NCI-H146 treated with DMSO at 0.1 percent for 48 hours (cell line): ENCODE results near the gene GPATCH1.
"Not testable (repeated sequence)": the region's sequence is repeated elsewhere in the genome, so short reads cannot be mapped to it uniquely, and the experiment has no call there.

ENCODE experiments used
- DNase-seq: peaks from one replicate; lab custom pipeline; 2025; ENCODE audit not compliant: unreplicated experiment; lab: John Stamatoyannopoulos, UW

The GPATCH1 gene, protein sequence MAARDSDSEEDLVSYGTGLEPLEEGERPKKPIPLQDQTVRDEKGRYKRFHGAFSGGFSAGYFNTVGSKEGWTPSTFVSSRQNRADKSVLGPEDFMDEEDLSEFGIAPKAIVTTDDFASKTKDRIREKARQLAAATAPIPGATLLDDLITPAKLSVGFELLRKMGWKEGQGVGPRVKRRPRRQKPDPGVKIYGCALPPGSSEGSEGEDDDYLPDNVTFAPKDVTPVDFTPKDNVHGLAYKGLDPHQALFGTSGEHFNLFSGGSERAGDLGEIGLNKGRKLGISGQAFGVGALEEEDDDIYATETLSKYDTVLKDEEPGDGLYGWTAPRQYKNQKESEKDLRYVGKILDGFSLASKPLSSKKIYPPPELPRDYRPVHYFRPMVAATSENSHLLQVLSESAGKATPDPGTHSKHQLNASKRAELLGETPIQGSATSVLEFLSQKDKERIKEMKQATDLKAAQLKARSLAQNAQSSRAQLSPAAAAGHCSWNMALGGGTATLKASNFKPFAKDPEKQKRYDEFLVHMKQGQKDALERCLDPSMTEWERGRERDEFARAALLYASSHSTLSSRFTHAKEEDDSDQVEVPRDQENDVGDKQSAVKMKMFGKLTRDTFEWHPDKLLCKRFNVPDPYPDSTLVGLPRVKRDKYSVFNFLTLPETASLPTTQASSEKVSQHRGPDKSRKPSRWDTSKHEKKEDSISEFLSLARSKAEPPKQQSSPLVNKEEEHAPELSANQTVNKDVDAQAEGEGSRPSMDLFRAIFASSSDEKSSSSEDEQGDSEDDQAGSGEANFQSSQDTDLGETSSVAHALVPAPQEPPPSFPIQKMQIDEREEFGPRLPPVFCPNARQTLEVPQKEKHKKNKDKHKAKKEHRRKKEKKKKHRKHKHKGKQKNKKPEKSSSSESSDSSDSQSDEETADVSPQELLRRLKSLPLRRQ

DNA sequence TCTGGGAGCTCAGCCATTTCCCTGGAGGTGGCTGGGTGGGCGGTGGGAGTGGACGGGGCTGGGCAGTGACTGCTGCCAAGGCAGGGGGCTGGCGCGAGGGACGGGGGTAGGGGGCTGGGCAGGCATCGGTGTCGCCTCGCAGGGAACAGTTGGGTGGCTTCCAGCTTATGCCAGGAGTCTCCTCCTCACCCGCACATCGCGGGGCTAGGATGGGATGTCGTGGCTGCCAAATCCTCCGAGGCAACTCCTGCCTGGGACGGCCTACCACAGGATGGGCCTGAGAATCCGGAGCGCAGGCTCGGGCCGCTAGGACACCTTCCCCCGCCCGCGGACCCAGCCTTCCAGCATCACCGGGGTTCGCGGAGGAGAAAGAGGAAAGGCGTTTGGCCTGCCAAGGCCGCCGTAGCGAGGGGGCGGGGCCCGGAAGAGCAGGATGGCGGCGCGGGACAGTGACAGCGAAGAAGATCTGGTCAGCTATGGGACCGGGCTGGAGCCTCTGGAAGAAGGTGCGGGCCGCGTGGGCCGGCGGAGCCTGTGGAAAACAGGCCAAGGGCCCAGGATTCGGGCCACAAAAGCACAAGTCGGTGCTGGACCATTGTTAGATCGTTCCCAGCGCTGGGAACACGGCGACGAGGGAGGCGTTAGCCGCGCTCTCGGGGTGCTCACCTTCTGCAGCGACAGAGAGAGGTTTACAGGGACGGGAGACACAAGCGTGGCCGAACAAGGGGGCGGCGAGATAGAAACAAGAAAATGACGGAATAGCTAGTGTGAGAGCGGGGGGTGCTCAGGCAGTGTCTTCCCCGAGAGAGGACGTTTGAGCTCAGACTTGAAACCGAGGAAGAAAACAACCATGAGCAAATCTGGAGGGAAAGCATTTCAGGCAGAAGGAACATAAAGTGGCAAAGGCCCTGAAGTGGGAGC, at the start of gene GPATCH1:
Gene GPATCH1 (plus strand): TSS at position 421 of the 921 bp plus-strand sequence. CDS start 13 bp downstream, at position 434.
- peak; percentile 76 for DNase-seq

DNA sequence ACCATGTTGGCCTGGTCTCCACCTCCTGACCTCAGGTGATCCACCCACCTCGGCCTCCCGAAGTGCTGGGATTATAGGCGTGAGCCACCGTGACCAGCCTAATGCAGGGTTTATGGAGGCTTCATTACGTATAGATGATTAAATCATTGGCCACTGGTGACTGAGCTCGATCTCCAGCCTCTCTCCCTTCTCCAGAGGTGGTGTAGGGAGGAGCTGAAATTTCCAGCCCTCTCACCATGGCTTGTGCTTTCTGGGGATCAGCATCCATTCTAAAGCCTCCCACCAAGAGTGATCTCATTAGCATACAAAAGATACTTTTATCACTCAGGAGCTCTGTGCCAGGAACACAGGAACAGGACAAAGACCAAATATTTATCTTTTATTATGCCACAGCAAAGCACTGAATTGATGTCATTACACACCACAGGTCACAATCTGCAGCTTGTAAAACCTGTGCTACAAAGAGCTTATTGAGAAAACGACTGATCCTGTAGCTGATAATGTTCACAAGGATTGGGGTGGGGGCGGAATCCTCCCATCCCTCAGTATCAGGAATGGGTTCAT, 48.7 kb upstream of the GPATCH1 start:
- DNase-seq, result peak; percentile 65

DNA sequence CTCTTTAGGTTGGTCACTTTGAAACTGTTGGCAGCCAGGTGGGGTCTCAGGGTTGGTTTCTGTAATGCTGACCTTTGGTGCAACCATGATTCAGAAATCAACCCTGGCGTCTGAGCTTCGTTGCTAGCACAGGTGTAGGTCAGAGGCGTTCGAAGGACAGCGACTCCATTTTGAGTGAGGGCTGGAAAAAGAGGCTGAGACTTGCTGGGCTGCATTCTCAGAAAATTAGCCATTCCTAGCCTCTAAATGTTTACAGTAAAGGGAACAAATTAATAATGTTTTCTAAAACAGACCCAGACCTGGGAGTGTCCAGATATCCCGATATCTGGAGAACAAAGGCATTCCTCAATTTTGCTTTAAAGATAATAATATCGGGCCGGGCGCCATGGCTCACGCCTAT, 45.5 kb upstream of the GPATCH1 start:
- DNase-seq, result no peak

DNA sequence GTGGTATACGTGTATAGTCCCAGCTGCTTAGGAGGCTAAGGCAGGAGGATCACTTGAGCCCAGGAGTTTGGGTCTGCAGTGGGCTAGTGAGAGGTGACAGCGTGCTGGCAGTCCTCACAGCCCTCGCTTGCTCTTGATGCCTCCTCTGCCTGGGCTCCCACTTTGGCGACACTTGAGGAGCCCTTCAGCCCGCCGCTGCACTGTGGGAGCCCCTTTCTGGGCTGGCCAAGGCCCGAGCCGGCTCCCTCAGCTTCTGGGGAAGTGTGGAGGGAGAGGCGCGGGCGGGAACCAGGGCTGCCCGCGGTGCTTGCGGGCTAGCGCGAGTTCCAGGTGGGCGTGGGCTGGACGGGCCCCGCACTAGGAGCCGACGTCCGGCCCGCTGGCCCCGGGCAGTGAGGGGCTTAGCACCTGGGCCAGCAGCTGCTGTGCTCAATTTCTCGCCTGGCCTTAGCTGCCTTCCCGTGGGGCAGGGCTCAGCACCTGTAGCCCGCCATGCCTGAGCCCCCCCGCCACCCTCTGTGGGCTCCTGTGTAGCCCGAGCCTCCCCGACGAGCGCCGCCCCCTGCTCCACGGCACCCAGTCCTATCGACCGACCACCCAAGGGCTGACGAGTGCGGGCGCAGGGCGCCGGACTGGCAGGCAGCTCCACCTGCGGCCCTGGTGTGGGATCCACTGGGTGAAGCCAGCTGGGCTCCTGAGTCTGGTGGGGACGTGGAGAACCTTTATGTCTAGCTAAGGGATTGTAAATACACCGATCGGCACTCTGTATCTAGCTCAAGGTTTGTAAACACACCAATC, 44.4 kb upstream of the GPATCH1 start:
- DNase-seq, result not testable (repeated sequence)

DNA sequence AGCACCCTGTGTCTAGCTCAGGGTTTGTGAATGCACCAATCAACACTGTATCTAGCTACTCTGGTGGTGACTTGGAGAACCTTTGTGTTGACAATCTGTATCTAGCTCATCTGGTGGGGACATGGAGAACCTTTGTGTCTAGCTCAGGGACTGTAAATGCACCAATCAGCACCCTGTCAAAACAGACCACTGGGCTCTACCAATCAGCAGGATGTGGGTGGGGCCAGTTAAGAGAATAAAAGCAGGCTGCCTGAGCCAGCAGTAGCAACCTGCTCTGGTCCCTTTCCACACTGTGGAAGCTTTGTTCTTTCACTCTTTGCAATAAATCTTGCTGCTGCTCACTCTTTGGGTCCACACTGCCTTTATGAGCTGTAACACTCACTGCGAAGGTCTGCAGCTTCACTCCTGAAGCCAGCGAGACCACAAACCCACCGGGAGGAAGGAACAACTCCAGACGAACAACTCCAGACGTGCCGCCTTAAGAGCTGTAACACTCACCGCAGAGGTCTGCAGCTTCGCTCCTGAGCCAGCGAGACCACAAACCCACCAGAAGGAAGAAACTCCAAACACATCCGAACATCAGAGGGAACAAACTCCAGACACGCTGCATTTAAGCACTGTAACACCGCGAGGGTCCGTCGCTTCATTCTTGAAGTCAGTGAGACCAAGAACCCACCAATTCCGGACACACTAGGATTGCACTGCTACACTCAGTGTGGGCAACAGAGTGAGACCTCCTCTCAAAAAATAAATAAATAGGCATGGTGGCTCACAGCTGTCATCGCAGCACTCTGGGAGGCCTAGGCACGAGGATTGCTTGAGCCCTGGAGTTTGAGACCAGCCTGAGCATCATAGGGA, 43.6 kb upstream of the GPATCH1 start:
- DNase-seq, result not testable (repeated sequence)

DNA sequence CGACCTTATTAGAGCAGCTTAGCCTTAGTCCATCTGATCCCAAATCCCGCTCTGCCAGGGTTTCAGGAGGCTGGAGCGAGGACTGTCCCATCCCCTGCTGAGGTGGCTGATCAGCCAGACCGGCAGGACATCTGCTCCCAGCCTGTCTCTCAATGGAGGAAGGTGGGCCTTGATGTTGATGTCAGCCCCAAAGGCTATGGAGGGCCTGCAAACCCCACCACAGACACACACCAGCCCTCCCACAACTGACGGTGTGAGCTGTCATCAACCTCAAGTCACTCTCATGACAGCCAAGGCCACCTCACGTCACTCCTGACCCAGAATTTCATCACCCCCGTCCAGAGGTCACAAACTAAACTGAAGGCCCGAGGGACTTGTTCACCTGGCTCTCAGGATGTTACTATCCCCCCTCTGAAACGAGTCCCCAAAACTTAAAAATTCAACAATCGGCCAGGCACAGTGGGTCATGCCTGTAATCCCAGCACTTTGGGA, 41.8 kb upstream of the GPATCH1 start:
- DNase-seq, result no peak

DNA sequence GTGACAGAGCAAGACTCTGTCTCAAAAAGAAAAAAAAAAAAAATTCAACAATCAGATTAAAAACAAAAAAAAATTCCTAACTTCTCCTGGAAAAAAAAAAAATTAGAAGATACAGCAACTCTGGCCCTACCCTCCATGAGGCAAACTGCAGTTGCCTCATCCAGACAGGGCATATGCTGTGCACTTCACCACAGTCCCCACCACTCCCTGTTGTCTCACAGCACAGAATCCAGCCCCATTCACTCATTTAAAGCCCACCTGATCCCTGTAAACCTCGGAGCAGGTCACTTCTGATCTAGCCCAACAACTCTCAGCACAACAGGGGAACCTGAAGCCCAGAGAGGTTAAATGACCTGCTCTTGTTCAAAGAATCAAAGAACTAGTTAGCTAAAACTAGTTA, 41.2 kb upstream of the GPATCH1 start:
- no peak for DNase-seq

DNA sequence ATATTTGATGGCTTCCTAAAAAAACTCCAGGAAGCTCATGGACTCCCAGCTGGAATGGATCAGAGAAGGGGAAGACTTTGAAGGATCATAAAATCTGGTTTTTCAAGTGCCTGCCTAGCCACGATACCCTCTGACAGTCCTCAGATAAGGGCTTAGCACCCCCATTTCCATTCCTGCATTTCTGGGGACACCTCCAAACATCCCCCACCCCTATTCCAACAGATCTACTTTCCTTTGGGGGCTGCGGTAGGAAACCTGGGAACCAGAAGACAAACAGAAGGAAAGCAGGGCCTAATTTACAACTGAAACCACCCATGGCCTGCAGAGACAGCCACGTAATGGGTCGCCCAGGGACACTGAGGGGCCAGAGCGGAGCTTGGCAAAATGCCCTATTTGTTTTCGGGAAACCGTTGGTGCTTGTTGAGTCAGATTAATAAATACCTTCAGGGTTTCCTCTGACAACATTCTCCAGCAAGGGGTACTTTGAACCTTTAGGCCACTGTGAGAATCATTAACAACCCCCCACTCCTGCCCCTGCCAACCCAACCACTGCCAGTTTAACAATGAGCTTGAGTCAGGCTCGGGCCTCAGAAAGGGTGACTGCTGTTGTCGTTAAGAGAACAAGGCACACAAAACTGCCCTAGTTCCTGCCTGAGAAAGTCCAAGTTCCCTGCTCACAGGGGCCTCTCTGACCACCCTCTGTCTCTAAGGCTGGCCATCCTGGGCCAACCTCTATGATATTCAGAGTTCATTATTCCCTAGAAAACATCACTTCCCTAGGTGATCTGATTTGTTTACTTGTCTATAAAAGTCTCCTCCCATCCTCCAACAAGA, 39.8 kb upstream of the GPATCH1 start:
- no peak for DNase-seq

DNA sequence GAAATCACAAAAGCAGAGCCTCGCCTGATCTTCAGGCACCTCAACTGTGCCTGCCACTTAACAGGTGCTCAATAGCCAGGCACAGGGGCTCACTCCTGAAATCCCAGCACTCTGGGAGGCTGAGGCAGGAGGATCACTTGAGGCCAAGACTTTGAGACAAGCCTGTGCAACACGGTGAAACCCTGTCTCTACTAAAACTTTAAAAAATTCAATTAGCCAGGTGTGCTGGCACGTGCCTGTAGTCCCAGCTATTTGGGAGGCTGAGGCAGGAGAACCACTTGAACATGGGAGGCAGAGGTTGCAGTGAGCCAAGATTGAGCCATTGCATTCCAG, 39.2 kb upstream of the GPATCH1 start:
- not testable (repeated sequence) for DNase-seq

DNA sequence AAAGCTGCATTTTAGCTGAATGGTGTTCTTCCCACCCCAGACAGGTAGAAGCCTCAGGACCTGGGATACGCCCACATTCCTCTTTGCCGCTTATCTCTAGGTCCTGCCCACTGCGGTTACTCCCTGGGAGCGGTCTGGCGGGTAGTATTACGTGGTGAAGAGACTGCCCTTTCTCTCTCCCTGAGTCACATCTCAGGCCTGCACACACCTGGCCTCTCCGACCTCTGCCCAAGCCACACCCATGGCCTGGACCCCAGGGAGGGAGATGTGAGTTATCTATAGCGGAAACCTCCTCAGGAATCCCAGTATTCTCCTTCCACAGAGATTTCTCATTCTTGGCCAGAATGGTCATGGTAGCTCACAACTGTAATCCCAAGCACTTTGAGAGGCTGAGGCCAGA, 33.6 kb upstream of the GPATCH1 start:
- no peak for DNase-seq

DNA sequence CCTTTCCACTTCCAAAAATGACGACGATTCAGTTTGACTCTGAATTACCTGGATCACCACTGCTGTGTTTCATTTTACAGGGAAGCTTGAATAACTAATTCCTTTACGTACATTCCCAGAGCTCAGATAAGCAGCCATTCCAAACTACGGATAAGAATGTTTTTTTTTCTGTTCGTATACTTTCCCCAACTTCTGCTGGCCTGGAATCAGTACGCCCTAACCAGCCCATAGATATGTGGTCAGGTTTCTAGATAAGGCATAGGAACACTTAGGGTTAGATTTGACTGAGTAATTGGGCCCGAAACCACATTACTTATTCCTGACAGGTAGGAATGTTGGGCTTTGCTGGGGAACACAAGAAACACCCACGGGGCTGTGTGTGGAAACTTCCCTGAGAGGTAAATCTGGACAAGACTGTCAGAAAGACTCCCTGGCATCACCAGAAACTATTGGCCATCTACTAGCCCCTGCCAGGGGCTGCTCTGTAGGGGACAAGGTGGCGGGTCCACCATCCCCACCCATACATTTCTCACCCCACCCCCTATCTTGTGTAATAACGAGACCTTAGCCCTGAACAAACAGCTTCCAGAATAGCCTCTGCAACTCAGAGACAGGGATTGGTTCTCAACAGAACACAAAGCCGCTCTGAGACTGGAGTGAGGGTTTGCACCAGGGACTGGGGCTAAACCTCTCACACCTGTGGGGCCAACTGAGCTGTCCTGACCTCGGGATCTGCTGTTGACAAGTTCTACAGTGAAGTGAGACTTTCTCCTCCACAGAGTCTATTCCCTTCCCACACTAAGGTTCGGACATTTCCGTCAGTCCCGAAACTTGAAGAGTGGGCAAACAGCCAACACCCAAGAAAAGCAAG, 31.9 kb upstream of the GPATCH1 start:
- DNase-seq, result no peak

DNA sequence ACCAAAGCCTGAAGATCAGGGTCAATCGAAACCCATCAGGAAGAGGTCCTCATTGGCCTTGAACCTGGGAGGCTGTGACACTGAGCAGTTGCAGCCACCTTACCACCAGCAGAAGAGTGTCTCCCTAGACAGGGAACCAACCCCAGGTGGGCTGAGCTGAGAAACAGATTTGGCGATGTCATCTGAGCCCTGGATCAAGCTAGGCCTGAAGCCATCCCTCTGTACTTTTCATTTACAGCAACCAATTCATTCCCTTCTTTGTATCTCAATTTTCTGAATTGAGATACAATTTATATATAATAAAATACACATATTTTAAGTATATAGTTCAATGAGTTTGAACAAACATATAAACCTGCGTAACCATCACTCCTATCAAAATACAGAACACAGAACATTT, 30.9 kb upstream of the GPATCH1 start:
- DNase-seq, result no peak

DNA sequence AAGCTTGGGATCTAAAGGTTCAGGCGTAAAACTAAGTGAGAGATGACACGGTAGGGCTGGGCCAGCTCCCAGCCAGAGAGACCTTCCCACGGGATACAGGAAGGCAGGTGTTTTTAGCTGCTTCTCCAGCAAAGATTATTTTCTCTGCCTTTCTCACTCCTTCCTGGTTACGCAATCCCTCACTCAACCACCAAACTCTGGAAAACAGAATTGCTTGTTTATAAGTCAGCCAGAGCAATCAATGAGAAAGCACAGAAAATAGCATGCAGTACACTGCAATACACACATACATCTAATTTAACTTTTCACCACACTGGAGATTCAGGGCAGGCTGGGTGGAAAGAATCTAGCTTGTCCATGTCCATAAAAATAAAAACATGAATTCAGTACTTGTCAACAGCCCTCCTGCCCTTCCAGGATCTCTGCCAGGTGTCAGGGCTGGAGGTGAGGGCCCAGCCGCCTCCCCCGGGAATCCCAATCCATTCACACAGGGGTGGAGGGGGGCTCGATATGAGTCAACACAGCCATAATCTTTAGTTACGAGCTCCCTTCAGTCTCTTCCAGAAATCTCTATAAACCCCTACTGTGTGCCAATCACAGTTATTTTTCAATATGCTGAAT, 28.5 kb upstream of the GPATCH1 start:
- no peak for DNase-seq

DNA sequence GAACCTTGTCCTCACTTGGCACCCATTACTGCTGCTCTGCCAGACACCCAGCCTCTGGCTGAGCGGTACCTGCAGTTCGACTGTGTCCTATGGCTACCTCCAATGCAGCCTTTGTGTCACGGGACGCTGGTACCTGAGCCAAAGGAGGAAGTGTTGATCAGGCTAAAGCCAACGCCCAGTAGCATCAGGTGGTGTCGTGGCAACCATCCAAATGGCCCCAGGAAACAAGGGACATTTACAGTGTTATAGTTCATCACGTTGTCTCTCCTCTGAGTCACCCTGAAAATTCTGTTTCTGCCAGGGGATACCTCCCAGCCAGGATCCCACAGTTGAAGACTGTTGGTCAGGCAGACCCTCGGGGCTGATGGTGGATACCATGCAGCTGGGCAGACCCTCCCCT, 26.4 kb upstream of the GPATCH1 start:
- DNase-seq, result no peak

DNA sequence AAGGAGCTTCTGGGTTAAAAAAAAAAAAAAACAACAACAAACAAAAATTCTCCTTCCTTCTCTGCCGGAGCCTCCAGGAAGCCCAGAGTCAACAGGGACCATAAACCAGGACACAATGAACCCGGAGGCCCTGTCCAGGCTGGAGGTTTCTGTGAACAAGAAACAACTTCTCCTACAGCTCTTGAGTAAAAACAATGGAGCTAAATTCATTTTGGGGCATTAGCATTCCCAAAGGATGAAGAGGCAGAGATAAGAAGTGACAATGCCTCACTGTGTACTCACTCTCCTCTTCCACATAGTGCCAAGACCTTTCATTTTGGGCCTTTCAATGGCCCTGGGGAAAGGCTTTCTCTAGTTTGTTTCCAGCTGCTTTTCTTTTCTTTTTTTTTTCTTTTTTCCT, 25.3 kb upstream of the GPATCH1 start:
- DNase-seq, result no peak

DNA sequence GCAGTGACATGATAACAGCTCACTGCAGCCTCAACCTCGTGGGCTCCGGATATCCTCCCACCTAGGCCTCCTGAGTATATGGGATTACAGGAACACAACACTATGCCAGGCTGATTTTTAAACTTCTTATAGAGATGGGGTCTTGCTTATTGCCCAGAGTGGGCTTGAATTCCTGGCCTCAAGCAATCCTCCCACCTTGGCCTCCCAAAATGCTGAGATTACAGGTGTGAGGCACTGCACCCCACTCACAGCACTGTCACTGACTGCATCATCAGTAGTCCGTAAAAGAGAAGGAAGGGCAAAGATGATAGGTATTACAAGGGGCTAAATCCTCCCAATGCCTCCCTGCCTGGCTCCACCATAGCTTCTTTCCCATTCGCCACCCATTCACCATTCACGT, 20.4 kb upstream of the GPATCH1 start:
- no peak for DNase-seq

DNA sequence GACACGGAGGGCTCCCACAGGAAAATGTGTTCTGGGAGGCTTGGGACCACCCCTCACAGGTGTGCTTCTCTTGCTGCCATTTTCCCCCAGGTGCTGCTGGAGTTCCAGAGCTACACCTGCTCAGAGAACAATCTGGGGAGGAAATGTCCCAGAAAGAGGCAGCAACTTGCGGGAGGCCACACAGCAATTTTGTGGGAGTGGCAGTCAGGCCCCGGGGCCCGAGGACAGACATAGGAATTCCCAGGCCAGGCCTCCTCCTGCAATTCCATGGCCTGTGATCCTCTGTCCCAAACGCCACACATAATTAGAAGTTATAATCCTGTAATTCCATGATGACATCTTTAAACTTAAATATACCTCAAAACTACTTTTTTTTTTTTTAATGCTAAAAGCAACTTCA, 18.1 kb upstream of the GPATCH1 start:
- no peak for DNase-seq
